Ishikawa (cell line): Measurements from ENCODE around the gene THSD1.

ENCODE experiments used
- CEBPB ChIP-seq: IDR thresholded peaks from 2 replicates; pipeline ENCODE4 v1.6.1; 2012
- CREB1 ChIP-seq: IDR thresholded peaks from 2 replicates; pipeline ENCODE4 v1.6.1; 2012; ENCODE audit warnings: low read depth
- EGR1 ChIP-seq: IDR thresholded peaks from 2 replicates; pipeline ENCODE4 v1.6.1; 2012
- EP300 ChIP-seq: IDR thresholded peaks from 2 replicates; pipeline ENCODE4 v1.6.1; 2012; ENCODE audit warnings: borderline replicate concordance
- FOXM1 ChIP-seq: IDR thresholded peaks from 2 replicates; pipeline ENCODE4 v1.6.1; 2012; ENCODE audit warnings: low read depth, borderline replicate concordance
- MAX ChIP-seq: IDR thresholded peaks from 2 replicates; pipeline ENCODE4 v1.6.1; 2012
- NFIC ChIP-seq: IDR thresholded peaks from 2 replicates; pipeline ENCODE4 v1.6.1; 2012
- RAD21 ChIP-seq: IDR thresholded peaks from 2 replicates; pipeline ENCODE4 v1.6.1; 2012; ENCODE audit warnings: low read depth
- REST ChIP-seq: IDR thresholded peaks from 2 replicates; pipeline ENCODE4 v1.6.1; 2012; ENCODE audit warnings: low read depth, mild to moderate bottlenecking
- TAF1 ChIP-seq: IDR thresholded peaks from 2 replicates; pipeline ENCODE4 v1.6.1; 2012; ENCODE audit warnings: low read depth, mild to moderate bottlenecking
- TCF12 ChIP-seq: IDR thresholded peaks from 2 replicates; pipeline ENCODE4 v1.6.1; 2012; ENCODE audit warnings: low read depth
- TEAD4 ChIP-seq: IDR thresholded peaks from 2 replicates; pipeline ENCODE4 v1.6.1; 2012
- USF1 ChIP-seq: IDR thresholded peaks from 2 replicates; pipeline ENCODE4 v1.6.1; 2012
- YY1 ChIP-seq: IDR thresholded peaks from 2 replicates; pipeline ENCODE4 v1.6.1; 2012; ENCODE audit warnings: low read depth
- ZBTB7A ChIP-seq: IDR thresholded peaks from 2 replicates; pipeline ENCODE4 v1.6.1; 2012; ENCODE audit warnings: low read depth

The THSD1 gene

GRCh38 chr13:52395704-52396103 lies 10.3 kb downstream of the THSD1 start:
- TF ChIP-seq MAX, result no peak
- TF ChIP-seq YY1, result no peak
- TF ChIP-seq CREB1, result no peak
- TF ChIP-seq CEBPB, result no peak
- no peak for TF ChIP-seq REST
- TF ChIP-seq EGR1, result no peak
- TF ChIP-seq ZBTB7A, result no peak
- no peak for TF ChIP-seq NFIC
- TF ChIP-seq RAD21, result no peak
- TF ChIP-seq TEAD4, result no peak
- TF ChIP-seq EP300, result no peak
- TF ChIP-seq USF1, result no peak
- TF ChIP-seq FOXM1, result no peak
- TF ChIP-seq TCF12, result no peak
- no peak for TF ChIP-seq TAF1

GRCh38 chr13:52394586-52394985 lies 11.4 kb downstream of the THSD1 start:
- TF ChIP-seq TAF1 (no peak), USF1 (no peak), EGR1 (no peak), TCF12 (no peak), EP300 (no peak), YY1 (no peak), MAX (no peak), FOXM1 (no peak), NFIC (no peak), ZBTB7A (no peak), RAD21 (no peak), CEBPB (no peak), CREB1 (no peak)

GRCh38 chr13:52393572-52394357 lies 12.2 kb downstream of the THSD1 start:
- TF ChIP-seq NFIC (no peak), YY1 (no peak), EP300 (no peak), TAF1 (no peak), CEBPB (no peak), CREB1 (no peak), USF1 (no peak), FOXM1 (no peak), TCF12 (no peak), REST (no peak), RAD21 (no peak), TEAD4 (no peak), EGR1 (no peak), ZBTB7A (no peak)

GRCh38 chr13:52387721-52388120 lies 18.3 kb downstream of the THSD1 start:
- TF ChIP-seq NFIC (no peak), MAX (no peak), FOXM1 (no peak), USF1 (no peak)

- TF ChIP-seq TCF12 (no peak), TEAD4 (no peak), MAX (no peak), YY1 (no peak), CEBPB (no peak)
Observed at GRCh38 chr13:52385870-52386269, 20.1 kb downstream of the THSD1 start.
